B cell (primary cell): ENCODE results near the gene NEDD4. TPM values are rescaled to one million over a fixed set of nuclear protein-coding genes. Genes with fewer than 3 reads are reported as not detected.

ENCODE experiments used
- ATAC-seq: fragments of 200-7000 bp; cut with Tn5 transposase; one replicate; pipeline ENCODE4 v1.10.0; 2021; ENCODE audit warnings: low read depth, mild to moderate bottlenecking, moderate number of reproducible peaks, moderate library complexity
- CTCF ChIA-PET: fragments of 350-600 bp; sonication (Branson Sonifier 250); formaldehyde crosslinking; loops from one replicate; lab custom pipeline; 2021; ENCODE audit warnings: antibody characterized with exemption, inconsistent platforms; lab: Charles Lee
- POLR2A ChIA-PET: fragments of 350-600 bp; sonication (Branson Sonifier 250); formaldehyde crosslinking; loops from one replicate; lab custom pipeline; 2021; ENCODE audit warnings: antibody characterized with exemption; lab: Charles Lee
- DNase-seq: peaks from one replicate; pipeline ENCODE4 v3.0.0; 2013
- H2AFZ ChIP-seq: 2 replicates; pipeline ENCODE4 v1.6.1; 2012; ENCODE audit warnings: mild to moderate bottlenecking, low read depth, low read length; ENCODE audit not compliant: insufficient read depth, poor library complexity, severe bottlenecking
- H3K27ac ChIP-seq, 2 donors: 1 replicate in 1 of 2; 2 replicates in 1 of 2; pipeline ENCODE4 v1.5.1; 2012 to 2013; ENCODE audit warnings: low read length in 2 of 2, mild to moderate bottlenecking in 2 of 2, moderate library complexity in 1 of 2
- H3K27me3 ChIP-seq, 4 experiments: fragments of 200-600 bp in 1 of 4; sonication (generic) in 1 of 4; replicated peaks in 1 of 4; 1 replicate in 2 of 4; 2 replicates in 2 of 4; pipeline versions ENCODE4 v1.6.1 to v1.7.0; 2013 to 2016; ENCODE audit warnings: low read length in 3 of 4, mild to moderate bottlenecking in 2 of 4, mixed read lengths in 1 of 4, moderate library complexity in 1 of 4; ENCODE audit not compliant: insufficient read depth in 4 of 4, control insufficient read depth in 3 of 4; ENCODE audit errors: control extremely low read depth in 1 of 4
- H3K36me3 ChIP-seq, 2 experiments: replicated peaks in 1 of 2; 1 replicate in 1 of 2; 2 replicates in 1 of 2; pipeline versions ENCODE4 v1.6.1 to v1.7.1; 2013; ENCODE audit warnings: low read length in 1 of 2; ENCODE audit not compliant: insufficient read depth in 2 of 2, control insufficient read depth in 1 of 2; ENCODE audit errors: control extremely low read depth in 1 of 2, extremely low read depth in 1 of 2
- H3K4me1 ChIP-seq, 2 donors: fragments of 200-600 bp in 1 of 2; sonication (generic) in 1 of 2; 1 replicate in 1 of 2; 2 replicates in 1 of 2; pipeline versions ENCODE4 v1.5.1 to v1.6.1; 2013 to 2017; ENCODE audit warnings: low read length in 2 of 2; ENCODE audit not compliant: control insufficient read depth in 2 of 2, insufficient read depth in 2 of 2
- H3K4me2 ChIP-seq: replicated peaks from 2 replicates; pipeline ENCODE3; 2012; ENCODE audit warnings: mild to moderate bottlenecking, low read depth, low read length; ENCODE audit not compliant: poor library complexity, severe bottlenecking
- H3K4me3 ChIP-seq, 5 experiments: fragments of 200-600 bp in 1 of 5; sonication (generic) in 1 of 5; 1 replicate in 3 of 5; 2 replicates in 2 of 5; pipeline versions ENCODE4 v1.5.1 to v1.7.0; 2011 to 2016; ENCODE audit warnings: low read length in 4 of 5, mild to moderate bottlenecking in 4 of 5, low read depth in 2 of 5, control low read depth in 1 of 5, moderate library complexity in 1 of 5; ENCODE audit not compliant: insufficient read depth in 1 of 5; ENCODE audit errors: control extremely low read depth in 1 of 5, extremely low read depth in 1 of 5
- H3K79me2 ChIP-seq: fragments of 200-600 bp; sonication (generic); one replicate; pipeline ENCODE4 v1.6.0; 2016; ENCODE audit warnings: low read length; ENCODE audit not compliant: control insufficient read depth, insufficient read depth
- H3K9ac ChIP-seq: fragments of 200-600 bp; sonication (generic); 2 replicates; pipeline ENCODE4 v1.6.1; 2017; ENCODE audit warnings: mild to moderate bottlenecking, low read length, moderate library complexity
- H3K9me3 ChIP-seq, 3 donors: one replicate each; pipeline versions ENCODE4 v1.6.1 to v1.7.1; 2013; ENCODE audit warnings: low read length in 2 of 3; ENCODE audit not compliant: control insufficient read depth in 2 of 3, insufficient read depth in 1 of 3; ENCODE audit errors: control extremely low read depth in 1 of 3
- H4K20me1 ChIP-seq: 2 replicates; pipeline ENCODE4 v1.6.0; 2012; ENCODE audit warnings: mild to moderate bottlenecking, low read length; ENCODE audit not compliant: insufficient read depth, control insufficient read depth, poor library complexity, severe bottlenecking
- H3K27ac Mint-ChIP-seq: one replicate; pipeline ENCODE4 v1.8.0; 2021; ENCODE audit warnings: mixed read lengths
- H3K27me3 Mint-ChIP-seq: one replicate; pipeline ENCODE4 v1.8.0; 2021; ENCODE audit warnings: mixed read lengths
- H3K4me1 Mint-ChIP-seq: one replicate; pipeline ENCODE4 v1.8.0; 2021; ENCODE audit warnings: mixed read lengths
- H3K4me3 Mint-ChIP-seq: one replicate; pipeline ENCODE4 v1.8.0; 2021; ENCODE audit warnings: mixed read lengths
- H3K9me3 Mint-ChIP-seq: one replicate; pipeline ENCODE4 v1.8.0; 2022; ENCODE audit warnings: mixed read lengths; ENCODE audit not compliant: insufficient read depth
- CTCF ChIP-seq: fragments of 200-600 bp; IDR thresholded peaks from one replicate; pipeline ENCODE4 v1.8.0; 2022; ENCODE audit warnings: antibody characterized with exemption, mild to moderate bottlenecking
- EZH2 ChIP-seq: IDR thresholded peaks from 2 replicates; pipeline ENCODE4 v1.6.1; 2012; ENCODE audit warnings: borderline replicate concordance, low read depth, mild to moderate bottlenecking, moderate library complexity, low read length; ENCODE audit not compliant: insufficient read depth, poor library complexity, severe bottlenecking
- WGBS: methylation state at CpG from one replicate; pipeline ENCODE4 v1.1.5; 2013; ENCODE audit warnings: missing lambda C conversion rate; ENCODE audit not compliant: insufficient coverage; 5-methylcytosine and 5-hydroxymethylcytosine counted together
- intact Hi-C: fragments of 100-400 bp; cut with micrococcal nuclease; formaldehyde crosslinking; loops from one replicate; pipeline ENCODE4 v1.10.0; 2022
- polyA plus RNA-seq: library from polyadenylated mRNA; depleted of rRNA; stranded (reverse); fragments of >200 nt; gene quantifications from 2 replicates; pipeline ENCODE4 v1.2.3, GENCODE V29; 2012
- total RNA-seq, 2 donors: library from RNA; stranded (reverse); fragments of 120-200 nt in 1 of 2; gene quantifications; 1 replicate in 1 of 2; 2 replicates in 1 of 2; pipeline versions ENCODE4 v1.2.3 to v1.2.4, GENCODE V29; 2013 to 2022

The NEDD4 gene
- total and polyA plus RNA-seq, 2 donors (not counting 1 experiment from before 2014, with no cell fraction given), result 0.03 to 2.3 TPM

GRCh38 chr15:55827204-55827603, 166.2 kb downstream of the NEDD4 start:
- Histone ChIP-seq H2AFZ (no peak overlapping the region), H3K4me2 (no peak overlapping the region), H3K27me3 (no peaks in the 10 kb centered on the region), H3K79me2 (no peaks in the 10 kb centered on the region), H3K27ac (no peak overlapping the region), H3K4me3 (no peak overlapping the region), H3K4me1 (no peaks in the 10 kb centered on the region), H3K9ac (no peak overlapping the region), H4K20me1 (no peaks in the 10 kb centered on the region), H3K9me3 (no peaks in the 10 kb centered on the region), H3K36me3 (no peaks in the 10 kb centered on the region)
- H3K27ac Mint-ChIP-seq, result no peak overlapping the region
- intact Hi-C loops, result no loop called here
- no peak overlapping the region for H3K4me3 Mint-ChIP-seq
- ATAC-seq (no peak), DNase-seq (no peak)
- CTCF ChIA-PET, result no interaction called here
- 100% methylated on average over 1 of the region's 2 CpGs for WGBS
- peaks cover under 1% of the 10 kb centered on the region for H3K27me3 Mint-ChIP-seq
- POLR2A ChIA-PET, result no interaction called here
- H3K9me3 Mint-ChIP-seq, result peaks cover under 1% of the 10 kb centered on the region
- peaks cover 2% of the 10 kb centered on the region for H3K4me1 Mint-ChIP-seq
- TF ChIP-seq EZH2, result no peak
- no peak for TF ChIP-seq CTCF

GRCh38 chr15:55824857-55825613, 168.4 kb downstream of the NEDD4 start:
- H3K4me3 Mint-ChIP-seq, result no peak overlapping the region
- H3K9me3 Mint-ChIP-seq, result peaks cover 2% of the 10 kb centered on the region
- Histone ChIP-seq H3K4me1 (no peaks in the 10 kb centered on the region), H3K4me2 (no peak overlapping the region), H3K27ac (no peak overlapping the region), H3K27me3 (no peaks in the 10 kb centered on the region), H2AFZ (no peak overlapping the region), H3K9me3 (no peaks in the 10 kb centered on the region), H3K36me3 (no peaks in the 10 kb centered on the region), H3K79me2 (no peaks in the 10 kb centered on the region), H4K20me1 (no peaks in the 10 kb centered on the region), H3K4me3 (no peak overlapping the region), H3K9ac (no peak overlapping the region)
- ChIA-PET CTCF (interaction anchor here (0.8 kb wide), 1 partner anchor 21 kb away, joined by 3 read pairs; no protein-coding TSS in a partner anchor), POLR2A (no interaction called here)
- no peak for TF ChIP-seq EZH2
- no peak for TF ChIP-seq CTCF
- intact Hi-C loops, result no loop called here
- no peak overlapping the region for H3K27ac Mint-ChIP-seq
- H3K4me1 Mint-ChIP-seq, result peaks cover 2% of the 10 kb centered on the region
- DNase-seq (no peak), ATAC-seq (no peak)
- 86% methylated on average over 3 of the region's 4 CpGs for WGBS
- peaks cover 5% of the 10 kb centered on the region for H3K27me3 Mint-ChIP-seq
